Measurements from ENCODE around the gene NEBL.
A peak's percentile ranks its signal among the peaks of the same experiment; 100 is the strongest.

Gene NEBL

GRCh38 chr10:20858292-20859124 lies 38.6 kb downstream of the NEBL start:
- DNase-seq: peak; percentile 39

DNA sequence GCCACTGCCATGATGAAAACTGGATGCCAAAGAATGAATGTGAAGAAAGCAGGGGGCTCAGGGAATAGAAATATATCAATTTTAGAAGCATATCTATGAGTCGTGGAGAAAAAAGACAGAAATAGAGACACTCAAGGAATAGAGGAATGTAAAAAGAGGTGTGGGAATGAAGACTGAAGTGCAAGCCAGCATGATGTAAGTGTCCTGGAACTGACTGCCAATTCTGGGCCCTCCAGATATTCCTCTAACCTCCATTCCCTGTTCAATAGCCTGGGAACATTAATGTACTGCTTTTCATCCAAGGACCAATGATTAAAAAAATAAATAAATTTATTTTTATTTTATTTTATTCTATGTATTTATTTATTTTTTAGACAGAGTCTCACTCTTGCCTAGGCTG lies 40.6 kb downstream of the NEBL start:
- DNase-seq: no peak

- DNase-seq: peak; percentile 29
Measured at GRCh38 chr10:20855398-20856038, 41.6 kb downstream of the NEBL start.

- no peak for DNase-seq
Measured at GRCh38 chr10:20853276-20853675, 43.8 kb downstream of the NEBL start.

GRCh38 chr10:20852303-20852702 lies 44.8 kb downstream of the NEBL start:
- DNase-seq: no peak

DNA sequence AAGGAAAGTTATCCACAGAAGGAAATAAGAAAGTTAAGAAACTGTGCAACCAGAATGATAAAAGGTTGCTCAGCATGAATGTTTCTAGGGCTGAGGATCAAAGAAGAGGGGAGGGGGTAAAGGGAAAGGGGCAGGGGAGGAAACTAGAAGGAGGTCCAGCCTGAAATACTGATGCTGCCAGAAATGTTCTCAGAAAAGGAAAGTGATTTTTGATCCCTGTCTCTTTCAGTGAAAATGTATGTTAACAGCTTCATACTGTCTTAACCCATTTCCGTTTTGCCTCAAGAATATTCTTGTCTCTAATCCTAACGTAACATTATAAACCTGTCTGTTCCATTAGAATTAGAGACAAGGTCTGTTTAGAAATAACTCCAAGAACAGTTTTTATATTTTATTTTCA lies 49.6 kb downstream of the NEBL start:
- DNase-seq: no peak

DNA sequence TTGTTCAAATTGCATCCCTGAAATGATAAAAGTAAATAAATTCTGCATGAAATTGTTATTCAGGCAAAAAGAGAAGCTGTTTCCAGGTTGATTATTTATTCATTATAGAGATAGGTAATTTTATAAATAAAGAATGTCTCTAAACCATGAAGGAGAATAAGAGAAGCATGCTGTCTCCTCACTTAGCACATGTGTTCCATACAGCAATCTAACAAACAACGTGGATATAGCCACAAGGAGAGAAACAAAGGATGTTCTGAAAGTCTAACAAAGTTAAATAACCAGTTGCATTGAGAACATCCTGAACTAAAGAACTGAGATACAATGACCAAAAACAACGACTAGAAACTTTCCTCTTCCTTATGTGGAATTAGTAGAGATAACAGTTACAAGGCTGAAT lies 50.8 kb downstream of the NEBL start:
- no peak for DNase-seq

DNA sequence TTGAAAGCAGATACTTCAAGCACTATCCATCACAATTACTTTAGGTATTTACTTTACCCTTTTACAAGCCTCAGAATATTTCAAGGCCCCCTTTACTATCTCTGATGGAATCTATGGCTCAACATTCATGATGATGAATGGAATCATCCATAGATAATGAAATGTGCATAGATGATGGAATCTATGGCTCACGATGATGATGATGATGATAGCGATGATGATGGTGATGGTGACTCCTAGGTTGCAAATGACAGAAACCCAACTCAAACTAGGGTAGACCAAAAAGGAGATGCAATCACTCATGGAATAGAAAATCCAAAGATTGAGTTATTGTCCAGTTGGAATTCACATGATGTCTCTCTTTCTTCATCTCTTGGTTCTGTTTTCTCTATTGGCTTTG lies 55.7 kb downstream of the NEBL start:
- no peak for DNase-seq

DNA sequence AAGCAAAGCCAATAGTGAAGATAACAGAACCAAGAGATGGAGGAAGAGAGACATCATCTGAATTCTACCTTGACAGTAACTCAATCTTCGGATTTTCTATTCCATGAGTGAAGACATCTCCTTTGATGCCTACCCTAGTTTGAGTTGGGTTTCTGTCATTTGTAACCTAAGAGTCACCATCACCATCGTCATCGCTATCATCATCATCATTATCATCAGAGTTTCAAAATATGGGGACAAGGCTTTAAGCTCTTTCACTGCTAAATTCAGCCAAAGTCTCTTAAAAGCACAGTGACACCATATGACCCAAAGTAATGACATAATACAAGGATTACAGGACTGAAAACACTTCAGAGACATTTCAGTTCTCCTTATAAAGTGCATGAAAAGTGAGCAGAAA lies 57.2 kb downstream of the NEBL start:
- DNase-seq: no peak

DNA sequence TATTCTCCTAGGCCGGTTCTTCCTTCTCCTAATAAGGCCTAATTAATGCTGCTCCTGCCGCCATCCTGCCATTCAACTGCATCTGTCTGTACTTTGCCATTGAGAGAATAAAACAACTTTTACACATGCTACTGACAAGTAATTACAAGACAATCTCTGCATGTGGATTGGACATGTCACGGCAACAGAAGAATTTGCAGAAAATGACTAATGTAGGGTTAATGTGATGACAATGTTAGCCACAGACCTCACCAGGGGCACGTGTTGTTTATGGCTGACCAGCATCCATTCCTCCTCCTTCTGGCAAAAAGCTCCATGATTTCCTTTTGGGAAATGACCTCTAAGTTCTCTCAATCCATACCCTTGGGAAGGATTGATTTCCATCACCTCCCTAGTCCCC lies 58.0 kb downstream of the NEBL start:
- no peak for DNase-seq

- DNase-seq: no peak
Measured at GRCh38 chr10:20836401-20836800, 60.7 kb downstream of the NEBL start.

DNA sequence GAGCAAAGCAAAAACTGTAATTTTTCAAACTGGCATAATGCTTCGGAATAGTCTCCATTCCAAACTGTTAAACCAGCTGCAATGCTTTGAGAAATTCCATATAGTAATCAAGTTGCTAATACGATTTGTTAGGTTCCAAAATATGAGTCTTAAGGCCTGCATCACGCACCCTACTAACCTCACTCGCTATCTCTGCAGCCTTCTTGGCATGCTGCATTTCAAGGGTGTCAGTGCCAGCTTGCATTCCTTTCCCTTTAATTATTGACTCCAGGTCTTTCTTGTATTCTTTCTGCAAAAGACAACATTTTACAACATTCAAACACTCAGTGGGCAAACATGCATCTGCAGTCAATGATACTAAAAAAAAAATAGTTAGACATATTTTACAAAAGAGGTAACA lies 61.8 kb downstream of the NEBL start:
- DNase-seq: no peak

GRCh38 chr10:20834825-20835224 lies 62.3 kb downstream of the NEBL start:
- DNase-seq: no peak

GRCh38 chr10:20822825-20823224 lies 74.3 kb downstream of the NEBL start:
- no peak for DNase-seq

DNA sequence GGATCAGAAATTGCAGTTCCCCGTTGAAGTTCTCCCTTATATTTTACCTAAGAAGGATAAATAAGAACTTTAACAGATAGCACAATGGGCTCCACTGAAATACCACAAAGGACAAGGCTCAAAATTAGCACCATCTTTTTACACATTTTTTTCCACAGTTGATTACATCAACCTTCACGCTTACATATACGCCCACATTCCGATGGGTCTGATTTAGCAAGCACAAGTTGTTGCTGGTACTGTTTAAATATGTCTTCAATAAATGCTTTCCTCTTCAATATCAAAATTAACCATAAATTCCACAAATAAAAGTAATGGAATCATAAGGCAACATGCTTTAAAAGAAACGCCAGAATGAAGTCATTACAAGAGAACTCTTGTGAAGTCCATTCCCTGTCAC lies 79.5 kb downstream of the NEBL start:
- no peak for DNase-seq

- DNase-seq: no peak
Measured at GRCh38 chr10:20817116-20817515, 80.0 kb downstream of the NEBL start.

- DNase-seq: no peak
Measured at GRCh38 chr10:20814116-20814515, 83.0 kb downstream of the NEBL start.

- DNase-seq: no peak
Measured at GRCh38 chr10:20811131-20811530, 86.0 kb downstream of the NEBL start.

DNA sequence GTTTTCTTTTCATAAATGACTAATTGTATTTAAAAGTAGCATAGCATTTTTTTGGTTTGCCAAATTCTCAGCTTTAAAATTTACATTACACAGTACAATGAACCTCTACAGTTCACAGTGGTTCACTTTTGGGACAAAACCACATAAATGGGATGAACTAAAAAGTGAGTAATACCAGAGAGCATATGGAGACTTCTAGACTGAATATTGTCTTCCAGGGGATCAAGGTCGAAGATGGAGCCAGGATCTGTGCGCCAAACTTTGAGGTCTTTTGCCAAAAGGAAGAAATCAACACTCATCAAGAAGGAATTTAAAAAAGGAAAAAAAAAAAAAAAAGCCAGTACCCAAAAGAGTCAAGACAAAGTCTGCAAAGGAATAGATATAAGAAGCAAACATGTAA lies 87.5 kb downstream of the NEBL start:
- DNase-seq: no peak

GRCh38 chr10:20806487-20806886 lies 90.6 kb downstream of the NEBL start:
- DNase-seq: no peak

- no peak for DNase-seq
Measured at GRCh38 chr10:20797290-20797689, 99.8 kb downstream of the NEBL start.

GRCh38 chr10:20795391-20795790 lies 101.7 kb downstream of the NEBL start:
- DNase-seq: no peak

DNA sequence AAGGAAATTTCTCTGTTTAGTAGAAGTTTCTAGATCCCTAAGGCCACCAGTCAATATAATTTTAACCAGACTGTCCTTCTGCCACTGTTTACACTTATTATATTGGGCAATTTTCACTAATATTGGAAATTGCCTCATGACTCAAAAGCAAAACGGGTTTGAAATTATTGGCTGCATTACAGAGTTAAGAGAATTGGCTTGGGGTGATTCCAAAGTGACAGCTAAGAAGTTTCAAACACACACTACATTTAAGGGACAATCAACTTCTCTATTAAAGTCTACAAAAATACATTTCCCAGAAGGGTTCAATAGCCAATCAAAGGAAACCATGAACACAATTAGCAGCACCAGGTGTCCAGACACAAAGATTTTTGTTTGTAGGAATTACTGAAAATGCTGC lies 111.9 kb downstream of the NEBL start:
- DNase-seq: no peak

DNA sequence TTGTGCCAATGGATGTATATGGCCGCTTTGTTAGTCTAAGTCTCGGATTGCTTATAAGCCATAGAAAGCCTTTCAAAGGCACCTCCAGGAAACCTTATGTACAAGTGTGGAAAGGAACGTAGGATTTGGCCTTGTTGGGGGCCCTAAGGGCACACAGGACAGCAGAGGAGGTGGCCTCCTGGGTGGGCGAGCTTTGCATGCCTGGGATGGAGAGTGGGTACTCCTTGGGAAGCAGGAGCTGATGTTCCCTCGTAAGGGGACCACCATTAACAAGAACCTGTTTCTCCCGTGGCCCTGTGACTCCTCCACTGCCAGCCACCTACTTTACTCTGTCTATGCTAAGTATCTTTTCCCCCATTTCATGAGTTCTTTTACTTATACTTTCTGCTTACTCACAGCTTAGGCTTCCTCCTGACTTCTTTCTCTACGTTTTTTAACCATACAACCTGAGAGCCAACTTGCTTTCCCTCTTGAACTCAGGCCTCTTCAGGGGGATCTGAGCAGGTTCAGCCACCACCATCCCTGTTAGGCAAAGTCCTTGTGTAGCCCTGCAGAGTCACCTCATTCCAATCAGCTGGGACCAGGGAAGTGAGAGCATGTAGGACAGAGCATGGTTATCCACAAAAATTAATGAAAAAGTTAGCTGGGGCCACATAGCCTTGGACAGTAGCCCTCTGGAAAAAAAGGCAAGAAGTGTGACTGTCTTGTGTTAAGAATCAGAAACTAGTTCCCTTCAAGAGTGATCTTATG lies 118.9 kb downstream of the NEBL start:
- no peak for DNase-seq
